ENCODE data around the gene UBL4A.
"Not testable (repeated sequence)": the region's sequence is repeated elsewhere in the genome, so short reads cannot be mapped to it uniquely, and the experiment has no call there.

The UBL4A gene

DNA sequence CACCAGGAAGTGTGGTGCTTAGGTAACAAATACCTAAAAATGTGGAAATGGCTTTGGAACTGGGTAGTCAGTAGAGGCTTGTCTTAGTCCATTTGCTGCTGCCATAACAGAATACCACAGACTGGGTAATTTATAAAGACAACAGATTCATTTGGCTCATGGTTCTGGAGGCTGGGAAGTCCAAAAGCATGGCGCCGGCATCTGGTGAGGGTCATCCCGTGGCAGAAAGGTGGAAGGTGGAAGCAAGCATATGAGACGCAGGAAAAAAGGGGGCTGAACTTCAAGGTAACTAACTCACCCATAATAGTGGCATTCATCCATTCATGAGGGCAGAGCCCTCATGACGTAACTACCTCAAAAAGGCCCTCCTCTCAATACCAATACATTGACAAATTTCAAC lies 23.0 kb upstream of the UBL4A start:
- FAIRE-seq, result no peak

DNA sequence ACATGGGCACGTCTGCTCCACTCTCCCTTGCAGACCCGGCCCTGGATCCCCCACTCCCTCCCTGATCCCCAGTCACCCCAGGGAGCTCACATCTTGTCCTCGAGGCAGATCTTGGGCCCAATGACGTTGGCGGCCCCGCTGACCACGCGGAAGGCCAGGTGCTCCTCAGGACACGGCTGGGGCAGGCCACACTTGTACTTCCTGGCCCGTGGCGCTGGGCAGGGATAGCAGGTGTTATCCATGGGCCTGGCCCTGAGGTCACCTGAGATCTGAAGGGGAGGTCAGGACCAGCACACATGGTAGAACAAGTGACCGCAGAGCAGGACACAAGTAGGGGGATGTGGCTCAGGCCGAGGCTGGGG lies 21.9 kb upstream of the UBL4A start:
- FAIRE-seq (no peak), DNase-seq (ENCODE audit: insufficient read length, low spot score) (no peak)

More for the DNA sequence above, 23.0 kb upstream of the UBL4A start:
- DNase-seq (ENCODE audit: insufficient read length, low spot score), result no peak

DNA sequence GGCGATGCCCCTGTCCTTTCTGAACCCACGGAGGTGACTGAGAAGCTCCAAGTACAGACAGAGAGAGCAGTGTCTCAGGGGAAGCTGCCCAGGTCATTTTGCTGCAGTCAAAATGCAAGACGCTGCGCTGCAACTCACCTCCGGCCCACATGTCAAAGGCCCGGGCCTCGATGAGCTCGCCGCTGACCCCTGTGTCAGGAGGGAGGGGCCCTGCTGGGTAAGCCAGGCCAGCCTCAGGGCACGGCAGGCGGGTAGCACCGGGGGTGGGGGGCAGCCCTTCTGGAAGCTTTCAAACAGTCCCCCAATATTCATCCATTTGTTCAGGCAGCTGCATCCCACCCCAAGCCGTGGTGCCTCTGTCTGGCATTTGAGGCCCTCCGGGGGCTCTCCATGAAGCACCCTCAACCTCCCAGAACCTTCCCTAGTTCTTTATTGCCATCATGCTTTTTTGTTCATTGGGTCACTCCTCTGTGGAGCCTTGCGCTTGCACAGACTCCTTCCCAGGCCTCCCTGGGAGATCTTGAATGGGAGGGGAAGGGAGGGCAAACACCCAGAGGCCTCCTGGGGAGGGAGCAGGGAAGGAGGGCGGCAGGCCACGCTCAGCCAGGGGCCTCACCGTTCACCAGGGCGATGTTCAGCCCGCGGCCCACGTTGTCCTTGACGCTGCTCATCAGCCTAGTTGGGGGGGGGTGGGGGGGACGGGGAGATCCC lies 21.4 kb upstream of the UBL4A start:
- FAIRE-seq, result no peak
- no peak for DNase-seq (ENCODE audit: insufficient read length, low spot score)

- no peak for FAIRE-seq
- DNase-seq (ENCODE audit: insufficient read length, low spot score), result no peak
Measured at GRCh38 chrX:154506483-154507332, 20.3 kb upstream of the UBL4A start.

- no peak for FAIRE-seq
- DNase-seq (ENCODE audit: insufficient read length, low spot score), result no peak
Measured at GRCh38 chrX:154505734-154506133, 19.3 kb upstream of the UBL4A start.

- DNase-seq (ENCODE audit: insufficient read length, low spot score) (no peak), FAIRE-seq (no peak)
Measured at GRCh38 chrX:154502989-154503388, 16.6 kb upstream of the UBL4A start.

DNA sequence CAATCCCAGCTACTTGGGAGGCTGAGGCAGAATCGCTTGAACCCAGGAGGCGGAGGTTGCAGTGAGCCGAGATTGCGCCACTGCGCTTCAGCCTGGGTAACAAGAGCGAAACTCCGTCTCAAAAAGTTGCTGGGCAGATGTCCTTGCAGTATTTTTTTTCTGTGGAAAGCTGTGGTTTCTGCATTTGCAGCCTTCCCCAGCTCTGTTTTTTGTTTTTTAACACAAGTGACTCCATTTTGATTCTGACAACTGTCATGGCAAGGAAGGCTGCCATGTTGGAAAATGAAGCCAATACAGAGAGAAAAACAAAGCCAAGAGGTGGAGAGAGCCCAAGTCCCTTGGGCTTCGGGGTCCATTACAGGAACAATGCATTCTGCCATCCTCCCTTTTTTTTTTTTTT lies 15.7 kb upstream of the UBL4A start:
- FAIRE-seq (no peak), DNase-seq (ENCODE audit: insufficient read length, low spot score) (no peak)

DNA sequence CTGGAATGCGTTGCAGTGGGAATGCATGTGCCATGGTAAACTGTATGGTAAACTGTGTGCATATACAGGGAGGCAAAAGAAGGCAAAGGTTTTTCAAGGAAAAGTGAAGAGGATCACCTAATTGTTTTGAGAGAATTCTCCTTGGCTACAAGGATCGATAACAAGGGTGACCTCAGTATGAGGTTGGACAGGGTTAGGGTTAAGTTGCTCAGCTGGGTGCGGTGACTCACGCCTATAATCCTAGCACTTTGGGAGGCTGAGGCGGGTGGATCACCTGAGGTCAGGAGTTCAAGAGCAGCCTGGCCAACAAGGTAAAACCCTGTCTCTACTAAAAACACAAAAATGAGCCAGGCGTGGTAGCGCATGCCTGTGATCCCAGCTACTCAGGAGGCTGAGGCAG lies 15.0 kb upstream of the UBL4A start:
- DNase-seq (ENCODE audit: insufficient read length, low spot score); FAIRE-seq: not testable (repeated sequence)

DNA sequence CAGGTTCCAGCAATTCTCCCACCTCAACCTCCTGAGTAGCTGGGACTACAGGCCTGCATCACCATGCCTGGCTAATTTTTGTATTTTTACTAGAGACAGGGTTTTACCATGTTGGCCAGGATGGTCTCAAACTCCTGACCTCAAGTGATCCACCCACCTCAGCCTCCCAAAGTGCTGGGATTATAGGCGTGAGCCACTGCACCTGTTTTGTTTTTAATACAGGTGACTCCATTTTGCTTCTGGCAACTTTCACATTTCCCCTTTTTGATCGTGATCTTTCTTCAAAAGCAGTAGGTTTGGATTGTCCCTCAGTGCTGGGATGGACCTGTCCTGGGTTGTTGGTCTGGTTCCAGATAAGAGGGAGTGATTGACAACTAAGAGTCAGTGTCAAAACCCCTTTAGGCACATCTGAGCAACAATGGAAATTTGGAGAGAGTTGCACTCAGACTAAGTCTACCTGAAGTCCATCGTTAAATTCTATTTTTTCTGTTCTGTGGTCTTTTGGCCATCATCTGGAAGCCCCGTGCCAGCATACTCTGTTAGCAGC lies 10.2 kb upstream of the UBL4A start:
- DNase-seq (ENCODE audit: insufficient read length, low spot score); FAIRE-seq: not testable (repeated sequence)

DNA sequence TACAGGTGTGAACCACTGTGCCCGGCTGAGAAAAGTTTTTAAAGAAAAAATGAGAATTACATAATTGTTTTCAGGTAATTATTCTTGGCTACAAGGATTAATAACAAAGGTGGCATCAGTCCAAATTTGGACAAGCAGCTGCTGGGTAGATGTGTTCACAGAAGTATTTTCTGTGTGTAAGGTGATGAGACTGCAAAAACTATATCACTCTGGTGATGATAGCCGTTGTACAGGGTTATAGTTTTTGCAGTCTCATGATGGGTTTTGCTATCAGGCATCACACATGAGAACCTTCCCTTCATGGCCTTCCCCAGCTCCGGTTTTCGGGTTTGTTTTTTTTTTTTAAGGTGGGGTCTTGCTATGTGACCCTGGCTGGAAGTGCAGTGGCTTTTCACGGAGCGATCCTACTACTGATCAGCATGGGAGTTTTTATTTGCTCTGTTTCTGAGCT lies 9.1 kb upstream of the UBL4A start:
- FAIRE-seq, result no peak
- no peak for DNase-seq (ENCODE audit: insufficient read length, low spot score)

GRCh38 chrX:154494715-154495114 lies 8.3 kb upstream of the UBL4A start:
- FAIRE-seq, result no peak
- DNase-seq (ENCODE audit: insufficient read length, low spot score), result no peak

- DNase-seq (ENCODE audit: insufficient read length, low spot score), result peak; percentile 87
- no peak for FAIRE-seq
Measured at GRCh38 chrX:154490414-154491083, 4.1 kb upstream of the UBL4A start, which contains the start of gene SLC10A3. SLC10A3 (minus strand) TSS chrX:154490629; CDS start chrX:154488940, 1,689 bp downstream.

GRCh38 chrX:154490021-154490413 lies 3.6 kb upstream of the UBL4A start:
- FAIRE-seq, result no peak
- DNase-seq (ENCODE audit: insufficient read length, low spot score), result no peak

DNA sequence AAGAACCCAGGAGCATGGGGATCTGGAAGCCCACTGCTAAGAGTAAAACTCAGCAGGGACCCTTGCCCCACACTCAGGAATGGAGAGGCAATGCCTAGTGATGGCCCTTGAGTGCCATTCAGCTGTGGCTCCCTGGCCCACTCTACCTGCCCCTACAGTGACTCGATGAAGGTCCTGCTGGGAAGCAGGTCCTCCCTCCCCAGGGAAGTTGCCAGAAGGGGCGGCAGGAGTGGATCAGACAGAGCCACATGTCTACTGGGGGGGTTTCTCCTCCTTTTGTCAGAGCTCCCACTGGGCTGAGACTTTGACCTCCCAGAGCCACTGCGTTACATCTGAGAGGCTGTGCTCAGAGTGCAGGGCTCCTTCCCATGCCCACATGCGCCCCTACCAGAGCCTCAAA lies 2.8 kb upstream of the UBL4A start:
- FAIRE-seq, result no peak

GRCh38 chrX:154488336-154489075 lies 2.1 kb upstream of the UBL4A start:
- no peak for FAIRE-seq
- DNase-seq (ENCODE audit: insufficient read length, low spot score), result no peak

More for the DNA sequence above, 2.8 kb upstream of the UBL4A start:
- no peak for DNase-seq (ENCODE audit: insufficient read length, low spot score)

- no peak for FAIRE-seq
Measured at GRCh38 chrX:154487518-154488290, 1.3 kb upstream of the UBL4A start.

GRCh38 chrX:154486052-154486395 lies 391 bp downstream of the UBL4A start:
- DNase-seq (ENCODE audit: insufficient read length, low spot score) (no peak), FAIRE-seq (no peak)

More at GRCh38 chrX:154487518-154488290, 1.3 kb upstream of the UBL4A start:
- DNase-seq (ENCODE audit: insufficient read length, low spot score), result no peak

GRCh38 chrX:154485150-154486051 lies 1.0 kb downstream of the UBL4A start:
- DNase-seq (ENCODE audit: insufficient read length, low spot score), result no peak
- no peak for FAIRE-seq
